CD4-positive, alpha-beta T cell treated with Interleukin-2 at 100 ng/mL for 4 hours (primary cell): ENCODE measurements around the gene ELFN1.

Experiments used
- DNase-seq: peaks from one replicate; pipeline ENCODE4 v3.0.0-alpha.2; 2020; ENCODE audit warnings: low spot score

The ELFN1 gene

DNA sequence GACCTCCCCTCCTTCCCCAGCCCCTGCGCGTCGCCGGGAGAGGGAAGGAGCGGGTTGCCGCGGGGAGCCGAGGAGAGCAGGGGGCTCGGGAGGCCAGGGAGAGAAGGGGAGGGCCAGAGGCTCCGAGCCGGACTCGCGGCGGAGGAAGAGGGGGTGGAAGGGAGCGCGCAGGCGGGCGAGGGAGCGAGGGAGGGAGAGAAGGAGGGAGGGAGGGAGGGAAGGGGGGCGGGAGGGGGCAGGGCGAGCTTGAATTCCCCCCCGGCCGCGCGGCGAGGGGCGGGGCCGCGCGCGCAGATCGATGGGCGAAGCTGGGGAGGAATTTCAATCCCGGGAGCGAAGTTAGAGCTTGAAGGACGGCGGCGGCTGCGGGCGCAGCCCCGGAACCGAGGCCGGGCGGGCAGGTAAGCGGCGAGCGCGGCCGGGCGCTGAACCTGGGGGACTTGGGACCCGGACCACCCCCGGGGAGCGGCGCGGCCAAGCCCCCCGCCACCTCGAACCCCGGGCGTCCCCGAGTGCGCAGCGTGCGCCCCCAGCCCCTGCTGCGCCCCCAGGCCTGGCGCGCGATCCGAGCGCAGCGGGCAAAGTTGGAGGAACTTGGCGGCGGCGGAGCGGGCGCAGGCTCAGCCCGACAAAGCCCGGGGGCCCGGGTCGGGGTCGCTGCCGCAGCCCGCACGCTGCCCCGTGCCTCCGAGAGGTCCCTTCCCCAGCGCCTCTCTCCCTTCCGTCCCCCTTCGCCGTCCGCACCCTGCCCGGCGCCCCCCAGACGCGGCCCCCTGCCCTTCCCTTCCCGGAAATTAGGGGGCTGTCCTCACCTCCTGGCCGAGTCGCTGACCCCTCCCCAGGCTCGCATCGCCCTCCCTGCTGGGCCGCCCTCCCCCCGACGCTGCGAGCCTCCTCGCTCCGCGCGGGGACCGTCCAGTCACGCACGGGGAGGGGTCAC lies at the start of gene ELFN1:
ELFN1 (plus strand) TSS at position 324 of the 940 bp plus-strand sequence. CDS start 74,320 bp downstream, outside the sequence.
- DNase-seq: no peak

DNA sequence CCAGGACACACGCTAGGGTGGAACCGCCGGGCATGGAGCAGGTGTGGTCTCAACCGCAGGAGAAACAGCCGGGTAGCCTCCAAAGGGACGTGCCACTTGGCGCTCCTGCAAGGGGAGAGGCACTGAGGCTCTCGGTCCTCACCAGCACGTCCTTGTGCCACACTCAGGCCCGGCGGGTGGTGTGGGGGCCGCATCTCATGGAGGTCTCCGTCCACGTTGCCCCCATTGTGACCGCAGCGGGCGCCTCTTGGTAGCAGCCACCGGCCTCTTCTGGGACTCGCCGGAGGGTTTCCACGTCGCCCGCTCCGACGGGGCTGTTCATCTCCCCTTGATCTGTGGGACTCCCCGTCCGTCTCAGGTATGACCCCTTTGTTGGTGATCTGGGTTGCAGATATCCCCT lies 49.2 kb upstream of the ELFN1 start:
- DNase-seq: no peak

DNA sequence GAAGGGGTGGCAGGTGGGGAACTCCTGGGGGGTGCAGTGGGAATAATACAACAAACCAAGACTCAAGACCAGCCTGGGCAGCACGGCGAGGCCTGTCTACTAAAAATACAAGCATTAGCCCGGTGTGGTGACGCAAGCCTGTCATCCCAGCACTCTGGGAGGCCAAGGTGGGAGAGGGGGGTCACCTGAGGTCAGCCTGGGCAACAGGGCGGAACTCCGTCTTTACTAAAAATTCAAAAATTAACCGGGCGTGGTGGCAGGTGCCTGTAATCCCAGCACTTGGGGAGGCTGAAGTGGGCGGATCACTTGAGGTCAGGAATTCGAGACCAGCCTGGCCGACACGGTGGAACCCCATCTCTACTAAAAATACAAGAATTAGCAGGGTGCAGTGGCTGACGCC lies 48.4 kb upstream of the ELFN1 start:
- no peak for DNase-seq

DNA sequence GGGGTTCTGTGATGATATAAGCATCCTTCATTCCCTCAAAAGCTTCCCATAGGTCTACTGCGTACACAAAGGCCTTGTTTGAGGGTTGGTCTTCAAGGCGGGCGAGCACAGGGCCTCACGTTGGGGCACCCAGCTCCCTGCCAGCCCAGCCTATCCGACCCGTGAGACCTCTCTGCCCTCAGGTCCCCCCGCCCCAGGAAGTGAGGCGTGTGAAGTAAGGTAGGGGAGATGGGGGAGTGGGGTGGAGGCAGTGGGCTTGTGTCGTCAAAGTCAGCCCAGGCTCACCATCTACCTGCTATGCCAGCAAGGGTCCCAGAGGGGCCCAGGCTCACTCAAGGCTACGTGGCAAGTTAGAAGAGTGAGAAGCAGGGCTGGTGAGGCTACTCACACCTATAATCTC lies 47.6 kb upstream of the ELFN1 start:
- no peak for DNase-seq

DNA sequence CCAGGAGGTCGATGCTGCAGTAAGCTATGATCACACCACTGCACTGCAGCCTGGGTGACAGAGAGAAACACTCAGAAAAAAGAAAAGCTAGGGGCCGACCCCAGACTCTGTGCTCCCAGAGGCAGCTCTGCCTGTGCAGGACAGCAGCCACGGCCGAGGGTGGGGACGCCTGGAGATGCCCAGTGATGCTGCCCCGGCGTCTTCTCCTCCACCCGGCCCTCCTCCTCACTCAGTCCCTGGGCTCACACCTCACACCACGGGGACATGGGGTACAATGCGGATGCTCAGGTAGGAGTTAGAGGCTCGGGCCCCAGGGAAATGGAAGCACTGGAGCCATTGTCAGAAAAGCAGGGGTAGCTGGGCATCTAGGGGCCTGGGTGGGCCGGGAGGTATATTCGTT lies 46.3 kb upstream of the ELFN1 start:
- no peak for DNase-seq

DNA sequence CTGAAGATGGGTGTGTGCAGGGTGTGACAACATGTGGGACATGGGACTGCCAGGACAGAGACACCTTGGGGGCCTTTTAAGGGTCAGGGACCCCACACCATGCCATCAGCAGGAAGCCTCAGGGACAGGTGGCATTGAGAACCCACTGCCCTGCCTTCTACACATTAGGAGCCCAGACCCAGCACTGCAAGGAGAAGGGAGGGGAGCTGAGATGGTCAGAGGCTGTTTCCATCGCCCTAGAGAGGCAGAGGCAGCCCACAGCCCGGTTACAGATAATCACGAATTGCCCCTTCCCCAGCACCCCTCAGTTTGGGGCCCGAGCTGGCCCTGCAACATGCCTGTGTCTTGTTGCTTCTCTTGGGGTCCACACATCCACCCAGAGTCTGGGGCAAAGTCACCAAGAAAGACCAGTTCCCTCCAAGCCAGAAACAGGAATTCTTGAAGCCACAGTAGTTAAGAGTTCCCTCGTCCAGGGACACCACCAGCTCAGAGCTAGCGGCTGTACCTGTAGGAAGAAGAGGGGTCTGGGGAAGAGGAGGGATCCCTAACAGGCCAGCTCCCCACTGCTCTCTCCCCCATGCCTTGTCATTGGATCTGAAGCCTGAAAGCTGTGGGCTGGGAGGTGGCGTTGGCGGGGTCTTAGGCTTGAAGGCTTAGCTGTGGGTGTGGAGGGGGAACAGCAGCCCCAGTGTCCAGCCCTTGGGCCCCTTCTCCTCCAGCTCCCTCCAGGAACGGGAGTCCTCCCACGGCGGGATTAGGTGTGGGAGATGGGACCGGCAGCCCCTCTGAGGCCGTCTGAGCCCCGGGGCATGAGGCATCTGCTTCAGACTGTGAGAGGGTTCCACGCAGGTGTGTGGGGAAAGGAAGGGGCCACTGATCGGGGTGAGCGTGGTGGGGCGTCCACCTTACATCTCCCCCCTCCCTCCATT lies 44.8 kb upstream of the ELFN1 start:
- no peak for DNase-seq

DNA sequence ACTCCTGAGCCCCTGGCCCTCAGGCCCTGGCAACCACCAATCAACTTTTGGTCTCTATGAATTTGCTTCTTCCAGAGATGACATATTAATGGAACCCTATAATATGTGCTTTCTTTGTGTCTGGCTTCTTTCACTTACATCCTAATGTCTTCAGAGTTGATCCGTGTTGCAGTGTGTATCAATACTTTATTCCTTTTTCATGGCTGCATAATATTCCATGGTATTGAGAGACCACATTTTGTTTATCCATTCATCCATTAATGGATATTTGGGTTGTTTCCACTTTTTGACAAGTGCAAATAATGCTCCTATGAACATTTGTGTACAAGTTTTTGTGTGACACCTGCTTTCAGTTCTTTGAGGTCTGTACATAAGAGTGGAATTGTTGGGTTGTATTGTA lies 43.3 kb upstream of the ELFN1 start:
- no peak for DNase-seq

DNA sequence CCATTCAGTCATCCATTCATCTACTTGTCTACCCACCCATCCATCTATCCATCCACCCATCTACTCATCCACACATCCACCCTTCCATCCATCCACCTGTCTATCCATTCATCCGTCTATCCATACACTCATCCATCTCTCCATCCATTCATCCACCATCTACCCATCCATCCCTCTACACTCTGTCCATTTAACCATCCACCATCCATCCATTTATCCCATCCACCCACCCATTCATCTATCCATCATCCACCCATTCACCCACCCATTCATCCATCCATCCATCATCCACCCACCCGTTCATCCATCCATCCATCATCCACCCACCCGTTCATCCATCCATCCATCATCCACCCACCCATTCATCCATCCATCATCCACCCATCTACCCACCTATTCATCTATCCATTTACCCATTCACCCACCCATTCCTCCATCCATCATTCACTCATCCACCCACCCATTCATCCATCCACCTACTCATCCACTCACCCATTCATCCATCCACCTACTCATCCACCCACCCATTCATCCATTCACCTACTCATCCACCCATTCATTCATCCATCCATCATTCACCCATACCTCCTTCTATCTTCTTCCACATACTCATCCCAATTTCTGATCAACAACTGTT lies 39.3 kb upstream of the ELFN1 start:
- no peak for DNase-seq

DNA sequence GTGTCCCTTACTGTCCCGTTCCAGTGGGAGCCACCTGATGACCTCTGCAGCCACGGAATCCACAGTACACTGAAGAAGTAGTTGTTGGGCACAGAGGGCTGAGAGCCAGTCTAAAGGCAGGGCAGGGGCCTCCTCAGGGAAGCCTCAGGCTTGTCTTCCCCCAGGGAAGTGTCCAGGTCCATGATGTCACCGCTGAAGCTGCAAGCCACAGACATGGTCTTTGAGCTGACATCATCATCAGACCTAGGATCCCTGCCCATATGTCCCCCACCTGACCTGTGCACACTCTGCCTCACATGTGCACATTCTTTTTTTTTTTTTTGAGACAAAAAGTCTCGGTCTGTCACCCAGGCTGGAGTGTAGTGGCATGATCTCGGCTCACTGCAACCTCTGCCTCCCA lies 38.4 kb upstream of the ELFN1 start:
- DNase-seq: no peak

DNA sequence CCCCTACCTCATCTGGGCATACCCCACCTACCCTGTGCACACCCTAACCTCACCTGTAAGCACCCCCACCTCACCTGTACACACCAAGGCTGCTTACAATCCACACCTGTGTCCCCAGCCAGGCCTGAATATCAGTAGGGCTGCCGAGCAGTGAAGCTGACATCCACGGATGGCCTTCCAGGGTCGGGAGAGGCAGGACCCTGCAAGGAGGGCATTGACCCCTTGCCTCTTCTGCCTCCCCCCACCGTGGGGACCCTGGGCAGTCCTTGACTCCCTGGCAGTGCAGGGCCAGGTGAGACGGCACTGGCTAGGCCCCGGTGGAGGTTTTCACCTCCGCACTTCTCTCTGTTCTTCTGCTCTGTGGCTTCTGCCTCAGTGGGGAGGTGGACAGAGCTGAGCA lies 37.6 kb upstream of the ELFN1 start:
- no peak for DNase-seq

DNA sequence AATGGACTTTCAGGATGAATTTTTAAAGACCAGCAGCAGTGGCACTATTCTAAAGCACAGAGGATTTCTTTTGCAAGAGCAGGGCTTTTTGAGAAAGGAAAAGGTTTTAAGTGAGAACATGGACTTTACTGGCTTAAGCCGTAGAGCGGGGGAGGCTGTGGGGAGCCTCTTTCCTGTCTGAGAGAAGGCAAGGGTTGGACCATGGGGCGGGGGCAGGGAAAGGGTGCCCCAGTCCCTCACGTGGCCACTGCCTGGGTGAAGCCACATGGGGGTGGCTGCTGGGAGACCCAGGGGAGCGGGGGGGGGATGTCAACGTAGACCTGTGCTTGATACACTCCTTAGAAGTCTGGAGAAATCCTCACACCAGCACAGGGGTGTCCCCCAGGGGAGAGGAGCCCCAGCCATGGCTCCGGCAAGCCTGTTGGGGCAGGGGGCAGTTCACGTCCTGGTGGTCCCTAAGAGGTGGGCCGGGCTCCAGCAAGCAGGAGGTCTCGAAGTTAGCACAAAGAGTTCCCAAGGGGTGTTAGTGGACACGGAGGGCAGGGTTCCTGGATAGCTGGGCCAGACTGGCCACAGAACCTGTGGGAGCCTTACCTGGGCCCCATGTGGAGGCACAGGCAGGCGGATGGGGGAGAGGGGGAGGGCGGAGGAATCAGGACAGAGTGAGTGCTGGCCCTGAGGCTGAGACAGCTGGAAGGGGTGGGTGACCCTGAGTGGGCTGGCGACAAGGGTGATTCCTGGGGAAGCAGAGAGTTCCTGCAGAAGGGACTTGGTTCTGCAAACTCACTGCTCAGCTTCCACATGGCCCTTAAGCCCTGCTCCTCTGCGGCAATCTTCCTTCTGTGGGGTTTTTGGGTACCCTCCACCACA lies 36.9 kb upstream of the ELFN1 start:
- no peak for DNase-seq

DNA sequence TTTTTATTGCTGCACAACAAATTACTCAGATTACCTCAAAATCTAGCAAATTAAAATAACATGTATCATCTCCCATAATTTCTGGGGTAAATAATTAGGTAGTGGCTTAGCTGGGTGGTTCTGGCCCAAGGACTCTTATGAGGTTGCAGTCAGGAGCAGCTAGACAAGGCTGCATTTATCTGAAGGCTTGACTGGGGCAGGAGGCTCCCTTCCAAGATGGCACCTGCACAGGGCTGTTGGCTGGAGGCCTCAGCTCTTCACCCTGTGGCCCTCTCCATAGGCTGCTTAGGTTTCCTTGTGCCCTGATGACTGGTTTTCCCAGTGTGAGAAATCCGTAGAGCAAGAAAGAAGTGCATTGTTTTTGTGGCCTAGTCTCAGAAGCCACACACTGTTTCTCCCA lies 34.7 kb upstream of the ELFN1 start:
- DNase-seq: no peak

DNA sequence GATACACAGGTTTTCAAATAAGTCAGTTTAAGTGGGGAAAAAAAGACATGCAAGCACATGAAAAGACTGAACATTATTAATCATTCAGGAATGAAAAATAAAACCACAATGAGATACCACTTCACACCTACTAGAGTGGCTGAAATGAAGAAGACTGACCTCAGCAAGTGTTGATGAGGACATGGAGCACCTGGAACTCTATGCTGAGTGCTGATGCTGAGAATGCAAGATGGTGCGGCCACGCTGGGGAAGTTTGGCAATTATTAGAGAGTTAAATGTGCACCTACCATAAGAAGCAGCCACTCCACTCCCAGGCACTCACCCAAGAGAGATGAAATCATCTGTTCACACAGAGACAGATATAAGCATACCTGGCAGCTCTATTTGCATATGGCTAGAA lies 32.9 kb upstream of the ELFN1 start:
- no peak for DNase-seq

DNA sequence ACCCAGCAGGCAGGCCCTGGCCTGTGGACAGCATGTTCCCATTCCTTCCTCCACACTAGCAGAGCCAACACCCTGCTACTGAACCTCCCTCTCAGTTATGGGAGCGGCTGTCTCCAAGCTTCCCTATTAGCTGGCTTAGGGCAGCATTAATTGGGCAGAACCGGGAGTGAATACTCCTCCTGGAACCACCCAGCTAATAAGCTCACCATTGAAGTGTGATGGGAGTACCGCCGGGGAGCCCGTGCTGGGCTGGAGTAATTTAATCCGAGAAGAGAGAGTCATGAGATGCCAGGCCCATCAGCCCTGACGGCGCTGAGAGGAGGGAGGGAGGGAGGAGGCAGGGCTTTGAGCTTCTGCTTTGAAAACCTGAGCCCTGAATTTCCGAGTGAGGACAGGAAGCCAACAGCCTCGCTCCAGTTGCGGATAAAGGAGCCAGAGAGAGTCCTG lies 31.8 kb upstream of the ELFN1 start:
- DNase-seq: no peak

DNA sequence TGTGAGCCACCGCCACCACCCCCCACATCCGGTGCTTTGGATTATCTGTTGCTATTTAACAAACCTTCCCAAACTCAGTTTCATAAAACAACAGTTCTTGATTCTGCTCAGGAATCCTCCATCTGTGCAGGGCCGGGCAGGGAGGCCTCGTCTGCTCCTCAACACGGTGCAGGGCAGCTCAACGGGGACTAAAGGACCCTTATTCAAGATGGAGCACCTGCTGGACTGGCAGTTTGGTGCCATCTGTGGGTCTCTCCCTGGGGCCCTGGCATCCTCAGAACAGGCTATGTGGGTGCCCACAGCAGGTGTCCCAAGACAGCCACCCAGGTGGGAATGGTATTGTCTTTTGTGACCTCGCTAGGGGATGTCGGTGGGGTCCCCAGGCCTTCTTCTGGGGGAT lies 31.0 kb upstream of the ELFN1 start:
- DNase-seq: no peak

DNA sequence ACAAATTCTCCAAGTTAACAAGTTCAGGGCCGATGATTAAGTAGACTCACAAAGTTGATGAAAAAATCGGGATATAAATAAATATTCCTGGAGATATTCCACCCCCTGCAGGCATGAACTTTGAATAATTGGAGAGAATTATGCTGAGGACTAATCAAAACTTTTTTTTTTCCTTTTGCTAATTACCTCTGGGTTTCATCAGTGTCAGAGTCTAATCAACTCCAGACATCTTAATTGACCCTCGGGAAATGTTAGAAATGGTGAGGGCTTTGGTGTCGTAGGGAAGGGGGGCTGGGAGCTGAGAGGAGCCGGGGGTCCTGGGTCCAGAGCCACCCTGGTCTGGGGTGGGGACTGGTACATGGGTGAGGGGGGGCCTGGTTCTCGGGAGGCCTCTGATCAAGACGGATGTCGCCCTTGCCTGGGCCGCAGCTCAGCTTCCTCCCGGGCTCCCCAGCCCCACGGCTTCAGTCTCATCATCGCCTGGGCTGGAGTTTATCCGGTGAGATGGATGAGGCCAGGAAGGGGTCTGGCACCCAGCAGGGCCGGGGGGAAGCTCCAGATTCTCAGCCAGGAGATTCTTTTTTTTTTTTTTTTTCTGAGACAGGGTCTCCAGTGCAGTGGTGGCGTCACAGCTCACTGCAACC lies 30.4 kb upstream of the ELFN1 start:
- no peak for DNase-seq

DNA sequence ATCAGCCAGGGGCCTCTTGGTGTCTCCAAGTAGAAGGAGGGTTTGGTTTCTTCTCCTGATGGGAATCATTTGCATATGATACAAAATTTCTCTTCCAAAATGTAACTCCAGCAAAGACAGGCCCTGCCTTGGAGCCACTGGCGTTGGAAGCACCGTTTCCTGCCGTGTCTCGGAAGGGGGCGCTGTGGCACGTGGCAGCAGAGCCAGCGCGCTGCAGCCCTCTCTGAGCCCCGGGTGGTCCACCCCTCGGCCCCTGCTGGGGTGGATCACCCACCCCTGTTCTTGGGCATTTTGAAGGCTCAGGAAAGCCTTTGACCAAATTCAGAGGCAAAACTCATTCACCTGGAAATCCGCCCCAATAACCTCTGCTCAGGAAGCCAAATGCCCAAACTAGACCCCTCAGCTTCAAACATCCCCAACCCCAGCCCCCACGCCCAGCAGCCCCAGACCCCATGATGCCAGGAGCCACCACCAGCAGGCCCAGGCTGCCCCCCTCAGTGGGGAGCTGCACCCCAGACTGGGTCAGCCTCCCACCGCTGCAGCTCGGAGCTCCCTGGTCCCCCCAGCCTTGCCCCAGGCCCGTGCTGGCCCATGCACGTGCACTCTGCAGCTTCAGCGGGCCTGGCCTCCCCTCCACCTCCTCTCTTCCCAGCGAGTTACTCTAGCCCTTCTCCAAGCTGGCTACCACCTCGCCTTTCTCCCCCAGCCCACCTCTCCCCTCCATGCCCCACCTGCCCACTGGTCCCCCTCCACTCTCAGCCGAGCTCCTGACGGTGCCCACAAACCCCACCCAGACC lies 29.5 kb upstream of the ELFN1 start:
- DNase-seq: no peak

DNA sequence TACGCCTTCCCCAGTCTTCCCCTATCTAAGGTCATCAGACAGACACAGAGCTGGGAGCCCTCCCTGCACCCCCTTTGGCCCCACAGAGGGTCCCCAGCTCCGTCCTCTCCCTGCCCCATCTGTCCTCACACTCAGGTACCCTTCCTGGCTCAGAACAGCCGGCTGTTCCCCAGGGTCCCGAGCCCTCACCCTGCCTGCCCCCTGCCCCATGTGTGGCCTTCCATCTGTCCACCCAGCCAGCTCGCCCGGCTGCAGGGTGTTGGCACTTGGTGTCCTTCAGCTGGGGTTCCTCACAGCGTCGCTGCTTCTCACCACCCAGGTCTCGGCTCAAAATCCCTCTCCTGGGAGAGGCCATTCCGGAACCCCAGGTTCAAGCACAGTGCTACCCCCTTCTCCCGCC lies 28.9 kb upstream of the ELFN1 start:
- DNase-seq: no peak

DNA sequence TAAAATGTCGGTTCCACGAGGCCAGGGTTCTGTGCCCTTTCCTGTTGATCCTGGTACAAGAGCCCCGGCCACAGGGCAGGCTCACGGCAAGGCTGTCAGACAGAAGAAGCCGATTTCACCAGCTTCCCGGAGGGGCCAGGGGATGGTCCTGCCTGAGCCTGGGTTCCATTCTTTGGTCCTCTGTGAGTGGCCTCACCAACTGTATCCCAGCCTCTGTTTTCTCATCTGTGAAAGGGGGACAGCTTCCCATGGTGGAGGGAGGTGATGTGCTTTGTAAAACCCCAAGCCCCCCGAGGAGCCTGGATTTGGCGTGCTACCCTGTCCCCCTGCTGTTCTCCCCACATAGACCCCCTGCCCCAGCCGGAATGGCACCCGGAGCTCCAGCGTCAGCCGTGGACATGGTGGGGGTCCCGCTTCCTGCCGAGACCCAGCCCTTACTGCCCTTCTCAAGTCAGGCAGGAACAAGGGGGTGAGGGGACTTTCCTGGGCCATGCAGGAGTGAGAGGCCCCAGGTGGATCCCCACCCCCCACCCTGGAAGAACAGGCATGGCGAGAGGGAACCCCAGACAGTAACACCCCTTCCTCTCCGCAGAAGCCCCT lies 28.3 kb upstream of the ELFN1 start:
- DNase-seq: no peak

DNA sequence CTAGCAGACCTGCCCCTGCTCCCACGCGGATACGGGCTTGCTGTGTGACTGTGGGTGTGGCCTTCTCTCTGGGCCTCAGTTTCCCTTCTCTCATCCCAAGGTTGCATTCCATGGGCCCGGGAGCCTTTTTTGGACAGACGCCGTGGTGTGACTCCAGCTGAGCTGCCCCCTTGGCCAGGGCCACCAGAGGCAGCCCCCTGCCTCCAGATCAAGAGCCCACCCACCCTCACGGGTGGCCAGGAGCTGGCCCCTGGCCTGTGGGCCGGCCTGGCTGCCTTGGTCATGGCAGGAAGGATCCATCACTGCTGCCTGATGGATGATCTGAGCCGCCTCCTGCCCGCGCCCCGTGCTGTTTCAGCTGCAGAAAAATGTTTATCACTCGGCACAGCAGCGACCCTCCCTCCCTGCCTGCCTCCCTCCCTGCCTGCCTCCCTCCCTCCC lies 27.8 kb upstream of the ELFN1 start:
- no peak for DNase-seq
